CD4-positive, alpha-beta T cell (primary cell): Measurements from ENCODE around the gene E2F8. TPM values are rescaled to one million over a fixed set of nuclear protein-coding genes. Genes with fewer than 3 reads are reported as not detected.

Experiments used
- ATAC-seq: fragments of 200-7000 bp; cut with Tn5 transposase; one replicate; pipeline ENCODE4 v1.10.0; 2022; ENCODE audit warnings: mild to moderate bottlenecking; ENCODE audit not compliant: poor library complexity
- CTCF ChIA-PET: fragments of 350-600 bp; sonication (Branson Sonifier 250); formaldehyde crosslinking; loops from one replicate; lab custom pipeline; 2021; ENCODE audit warnings: antibody characterized with exemption, inconsistent platforms; lab: Charles Lee
- POLR2A ChIA-PET: fragments of 350-600 bp; sonication (Branson Sonifier 250); formaldehyde crosslinking; loops from one replicate; lab custom pipeline; 2021; ENCODE audit warnings: antibody characterized with exemption, inconsistent platforms; lab: Charles Lee
- DNase-seq, 14 experiments: peaks; one replicate each; pipeline ENCODE4 v3.0.0-alpha.2; 2013 to 2020; ENCODE audit warnings: mixed read lengths in 2 of 14
- H3K27ac ChIP-seq, 2 donors: one replicate each; pipeline versions ENCODE4 v1.5.1 to v1.7.0; 2013; ENCODE audit warnings: low read length in 2 of 2, low read depth in 1 of 2, mild to moderate bottlenecking in 1 of 2
- H3K27me3 ChIP-seq, 2 experiments: 1 replicate in 1 of 2; 2 replicates in 1 of 2; pipeline versions ENCODE4 v1.6.1 to v1.7.0; 2013; ENCODE audit warnings: low read length in 2 of 2, control low read depth in 1 of 2, mild to moderate bottlenecking in 1 of 2, moderate library complexity in 1 of 2; ENCODE audit not compliant: insufficient read depth in 2 of 2, control insufficient read depth in 1 of 2
- H3K36me3 ChIP-seq: one replicate; pipeline ENCODE4 v1.6.1; 2013; ENCODE audit warnings: low read length, control low read depth; ENCODE audit not compliant: insufficient read depth
- H3K4me1 ChIP-seq: one replicate; pipeline ENCODE4 v1.6.1; 2013; ENCODE audit warnings: low read length, control low read depth; ENCODE audit not compliant: insufficient read depth
- H3K4me3 ChIP-seq: one replicate; pipeline ENCODE4 v1.5.1; 2013; ENCODE audit warnings: mild to moderate bottlenecking, low read length, moderate library complexity
- H3K9me3 ChIP-seq, 2 experiments: 1 replicate in 1 of 2; 2 replicates in 1 of 2; pipeline versions ENCODE4 v1.6.1 to v1.7.0; 2013; ENCODE audit warnings: low read length in 2 of 2, mild to moderate bottlenecking in 2 of 2, control low read depth in 1 of 2, moderate library complexity in 1 of 2; ENCODE audit not compliant: control insufficient read depth in 1 of 2, insufficient read depth in 1 of 2
- H3K27ac Mint-ChIP-seq: one replicate; pipeline ENCODE4 v1.8.0; 2020; ENCODE audit warnings: mixed read lengths
- H3K27me3 Mint-ChIP-seq: one replicate; pipeline ENCODE4 v1.8.0; 2021; ENCODE audit warnings: mixed read lengths
- H3K36me3 Mint-ChIP-seq: one replicate; pipeline ENCODE4 v1.8.0; 2021; ENCODE audit warnings: low read depth, mixed read lengths
- H3K4me1 Mint-ChIP-seq: one replicate; pipeline ENCODE4 v1.8.0; 2021; ENCODE audit warnings: low read depth, mixed read lengths
- H3K4me3 Mint-ChIP-seq: one replicate; pipeline ENCODE4 v1.8.0; 2020; ENCODE audit warnings: mild to moderate bottlenecking, mixed read lengths
- H3K9me3 Mint-ChIP-seq: one replicate; pipeline ENCODE4 v1.8.0; 2020; ENCODE audit warnings: mixed read lengths
- intact Hi-C, 2 experiments: fragments of 100-400 bp; cut with DNase I in 1 of 2; cut with micrococcal nuclease in 1 of 2; formaldehyde crosslinking; loops; one replicate each; pipeline versions ENCODE4 v1.15.1 to v1.9.0; 2023 to 2025; cut with DNase I, micrococcal nuclease
- total RNA-seq, 174 experiments: library from RNA in 2 of 174; stranded (reverse) in 2 of 174; gene quantifications; one replicate each; pipeline ENCODE4 v1.2.3 and lab custom pipeline; 2021 to 2026
- TF ChIP-seq, protein P1 (sequence below): fragments of 200-600 bp; IDR thresholded peaks from one replicate; pipeline ENCODE4 v1.8.0; 2022; ENCODE audit warnings: antibody characterized with exemption, mild to moderate bottlenecking

E2F8 gene
- total RNA-seq, 2 experiments from 2014 or later, result not detected

DNA sequence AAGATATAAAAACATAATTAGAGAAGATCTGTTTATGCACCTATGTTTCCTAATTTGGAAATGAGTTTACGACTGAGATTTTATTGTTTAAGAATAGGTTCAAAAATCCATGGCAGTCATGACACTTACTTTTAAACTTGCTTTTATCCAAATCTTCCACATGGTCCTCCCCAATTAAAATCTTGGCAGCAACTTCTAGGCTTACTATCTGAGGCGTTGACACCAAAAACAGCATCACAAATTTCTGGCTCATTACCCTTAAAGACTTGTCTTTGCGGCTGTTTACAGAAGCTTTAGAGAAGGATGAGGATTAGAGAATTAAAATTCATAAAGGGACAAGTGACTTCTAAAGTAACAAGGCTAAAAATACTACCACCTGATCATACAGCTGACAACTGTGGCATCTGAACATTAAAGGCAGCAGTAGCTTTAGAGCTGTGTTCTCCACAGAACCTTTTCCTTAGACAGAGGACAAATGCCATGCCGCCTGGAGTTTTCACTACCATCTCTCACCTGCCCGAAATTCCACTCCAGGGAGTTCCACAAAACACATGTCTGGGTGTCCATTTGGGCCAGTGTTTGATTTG, 6.4 kb downstream of the E2F8 start:
- ATAC-seq (no peak), DNase-seq (no peak)
- Mint-ChIP-seq H3K36me3 (no peaks in the 10 kb centered on the region), H3K27me3 (peaks cover 4% of the 10 kb centered on the region), H3K9me3 (no peaks in the 10 kb centered on the region), H3K27ac (no peak overlapping the region), H3K4me3 (no peak overlapping the region), H3K4me1 (peaks cover 3% of the 10 kb centered on the region)
- TF ChIP-seq, protein P1, sequence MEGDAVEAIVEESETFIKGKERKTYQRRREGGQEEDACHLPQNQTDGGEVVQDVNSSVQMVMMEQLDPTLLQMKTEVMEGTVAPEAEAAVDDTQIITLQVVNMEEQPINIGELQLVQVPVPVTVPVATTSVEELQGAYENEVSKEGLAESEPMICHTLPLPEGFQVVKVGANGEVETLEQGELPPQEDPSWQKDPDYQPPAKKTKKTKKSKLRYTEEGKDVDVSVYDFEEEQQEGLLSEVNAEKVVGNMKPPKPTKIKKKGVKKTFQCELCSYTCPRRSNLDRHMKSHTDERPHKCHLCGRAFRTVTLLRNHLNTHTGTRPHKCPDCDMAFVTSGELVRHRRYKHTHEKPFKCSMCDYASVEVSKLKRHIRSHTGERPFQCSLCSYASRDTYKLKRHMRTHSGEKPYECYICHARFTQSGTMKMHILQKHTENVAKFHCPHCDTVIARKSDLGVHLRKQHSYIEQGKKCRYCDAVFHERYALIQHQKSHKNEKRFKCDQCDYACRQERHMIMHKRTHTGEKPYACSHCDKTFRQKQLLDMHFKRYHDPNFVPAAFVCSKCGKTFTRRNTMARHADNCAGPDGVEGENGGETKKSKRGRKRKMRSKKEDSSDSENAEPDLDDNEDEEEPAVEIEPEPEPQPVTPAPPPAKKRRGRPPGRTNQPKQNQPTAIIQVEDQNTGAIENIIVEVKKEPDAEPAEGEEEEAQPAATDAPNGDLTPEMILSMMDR, result no peak
- Histone ChIP-seq H3K27me3 (no peaks in the 10 kb centered on the region), H3K36me3 (no peaks in the 10 kb centered on the region), H3K9me3 (no peaks in the 10 kb centered on the region), H3K4me3 (no peak overlapping the region), H3K27ac (no peak overlapping the region), H3K4me1 (peaks cover 3% of the 10 kb centered on the region)
- CTCF ChIA-PET, result interaction anchor here (0.7 to 1.0 kb wide), 2 partner anchors 37 to 54 kb away, joined by 3 to 5 read pairs; no protein-coding TSS in a partner anchor
- intact Hi-C loops, result no loop called here
- POLR2A ChIA-PET, result no interaction called here

DNA sequence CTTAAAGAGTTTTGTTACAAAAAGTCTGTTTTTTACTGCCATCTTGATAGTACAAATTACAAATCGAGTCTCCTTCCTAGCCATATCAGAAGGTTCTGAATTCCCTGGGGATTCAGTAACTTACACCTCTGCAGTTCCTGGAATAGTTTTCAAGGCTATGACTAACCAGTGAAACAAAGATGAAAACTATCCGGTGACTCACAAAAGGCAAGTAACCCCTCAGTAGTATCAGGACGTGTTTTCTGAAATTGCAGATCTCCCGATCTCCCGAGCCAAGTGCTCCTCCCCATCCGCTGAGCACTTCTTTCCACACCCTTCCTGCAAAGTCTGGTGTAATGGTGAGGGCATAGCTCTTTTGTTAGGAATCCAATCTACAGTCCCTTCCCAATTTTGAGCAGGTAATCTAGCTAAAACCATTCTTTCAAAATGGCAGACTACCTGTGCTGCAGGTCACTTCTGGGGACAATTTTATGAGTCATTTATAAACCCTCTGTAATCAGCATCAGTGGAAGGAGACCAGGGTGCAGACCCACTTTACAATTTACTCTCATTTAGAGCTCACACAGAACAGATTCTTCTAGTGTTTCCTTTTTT, 7.7 kb downstream of the E2F8 start:
- Histone ChIP-seq H3K4me1 (peaks cover 4% of the 10 kb centered on the region), H3K27me3 (no peaks in the 10 kb centered on the region), H3K4me3 (no peak overlapping the region), H3K9me3 (no peaks in the 10 kb centered on the region), H3K36me3 (no peaks in the 10 kb centered on the region), H3K27ac (no peak overlapping the region)
- ChIA-PET POLR2A (no interaction called here), CTCF (no interaction called here)
- TF ChIP-seq, protein P1, result no peak
- H3K4me1 Mint-ChIP-seq, result no peaks in the 10 kb centered on the region
- ATAC-seq (no peak), DNase-seq (no peak)
- H3K36me3 Mint-ChIP-seq, result no peaks in the 10 kb centered on the region
- intact Hi-C loops, result no loop called here
- H3K27ac Mint-ChIP-seq, result no peak overlapping the region
- H3K4me3 Mint-ChIP-seq, result no peak overlapping the region
- no peaks in the 10 kb centered on the region for H3K9me3 Mint-ChIP-seq
- H3K27me3 Mint-ChIP-seq, result no peaks in the 10 kb centered on the region

DNA sequence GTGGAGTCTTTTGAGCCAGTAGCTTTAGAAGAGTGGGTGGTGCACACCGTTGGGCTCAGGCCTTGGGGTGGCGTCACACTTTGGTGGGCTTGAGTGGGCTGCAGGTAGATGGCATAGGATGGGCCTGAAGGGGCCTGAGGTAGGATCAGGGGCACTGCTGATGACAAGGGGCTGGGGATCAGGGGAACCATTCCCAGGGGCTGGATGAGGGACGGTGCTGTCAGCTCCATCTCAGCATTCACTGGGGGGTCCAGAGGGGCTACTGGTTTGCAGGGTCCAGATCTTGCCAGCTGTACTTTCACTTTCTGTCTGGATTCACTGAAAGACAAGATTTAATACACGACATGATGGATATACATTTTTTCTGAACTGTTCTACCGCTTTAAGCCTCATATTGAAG, 11.1 kb downstream of the E2F8 start:
- intact Hi-C loops, result no loop called here
- no peak overlapping the region for H3K27ac ChIP-seq
- POLR2A ChIA-PET, result interaction anchor here (1.2 kb wide), 1 partner anchor 10 kb away, joined by 3 read pairs; no protein-coding TSS in a partner anchor
- H3K4me1 ChIP-seq, result peaks cover 4% of the 10 kb centered on the region
- TF ChIP-seq, protein P1, result no peak
- H3K9me3 ChIP-seq, result no peaks in the 10 kb centered on the region
- ATAC-seq (no peak), DNase-seq (no peak)
- H3K4me3 ChIP-seq, result no peak overlapping the region
- no peaks in the 10 kb centered on the region for H3K27me3 Mint-ChIP-seq
- CTCF ChIA-PET, result no interaction called here
- H3K4me1 Mint-ChIP-seq, result no peaks in the 10 kb centered on the region
- no peaks in the 10 kb centered on the region for H3K36me3 Mint-ChIP-seq
- H3K4me3 Mint-ChIP-seq, result no peak overlapping the region
- H3K9me3 Mint-ChIP-seq, result no peaks in the 10 kb centered on the region
- H3K36me3 ChIP-seq, result no peaks in the 10 kb centered on the region
- no peaks in the 10 kb centered on the region for H3K27me3 ChIP-seq
- no peak overlapping the region for H3K27ac Mint-ChIP-seq
